ENCODE data around the gene MS4A10. TPM values are rescaled to one million over a fixed set of nuclear protein-coding genes. Genes with fewer than 3 reads are reported as not detected.

The MS4A10 gene
- total and polyA plus RNA-seq, 2 of the 8 experiments (the other 6 are each of a cell fraction or from before 2014, with no cell fraction given): not detected

DNA sequence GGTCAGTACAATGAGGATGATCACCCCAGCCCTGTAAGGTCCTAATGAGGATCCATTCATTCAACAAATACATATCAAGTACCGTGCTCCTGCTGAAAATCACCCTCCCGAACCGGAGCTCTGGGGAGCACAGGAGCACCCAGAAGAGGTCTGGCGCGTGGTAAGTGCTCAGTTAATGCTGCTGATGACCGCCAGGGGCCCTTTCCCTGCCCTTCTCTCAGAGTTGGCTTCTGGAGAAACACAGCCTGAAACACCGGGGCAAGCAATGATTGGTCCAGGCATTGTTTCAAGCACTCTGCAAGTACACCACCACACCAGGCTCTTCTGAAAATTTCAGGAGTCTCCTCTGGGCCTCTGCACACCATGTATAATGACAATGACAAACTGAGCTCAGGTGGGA lies 53.0 kb downstream of the MS4A10 start:
- Histone ChIP-seq H3K27me3 (replicated peaks in 1 of 4; ENCODE audit: control insufficient read depth in 3 of 4, extremely low read depth in 1 of 4, insufficient read depth in 3 of 4, low read length in 3 of 4) (no peaks in the 10 kb centered on the region; a peak in 1 of 7 replicates), H4K5ac (ENCODE audit: insufficient read length, low read depth, low read length) (no peak overlapping the region), H3K4ac (replicated peaks; ENCODE audit: insufficient read length, low read depth, low read length) (no peak overlapping the region), H3K36me3 (ENCODE audit: control insufficient read depth in 2 of 4, insufficient read depth in 4 of 4, low read length in 3 of 4) (no peaks in the 10 kb centered on the region), H3K79me1 (ENCODE audit: low read depth, low read length) (no peaks in the 10 kb centered on the region; the same call in 1 of the 2 replicates), H4K91ac (replicated peaks; ENCODE audit: insufficient read length, low read length) (no peak overlapping the region), H2BK20ac (ENCODE audit: low read length) (no peak overlapping the region), H3K56ac (replicated peaks; ENCODE audit: insufficient read length, low read depth, low read length) (no peak overlapping the region), H3K9ac (replicated peaks in 1 of 4; ENCODE audit: extremely low read depth in 1 of 4, low read depth in 3 of 4, low read length in 3 of 4) (no peak overlapping the region), H3K23me2 (ENCODE audit: low read depth, low read length) (peaks cover 8% of the 10 kb centered on the region; the same call in 1 of the 2 replicates), H3K4me3 (ENCODE audit: extremely low read depth in 1 of 4, insufficient read depth in 2 of 4, low read depth in 3 of 4, low read length in 4 of 4) (no peak overlapping the region), H2BK12ac (ENCODE audit: low read depth, low read length) (no peak overlapping the region), H3K4me1 (replicated peaks in 1 of 4; ENCODE audit: control insufficient read depth in 3 of 4, insufficient read depth in 4 of 4, low read length in 3 of 4) (peaks cover 0 to 7% (median 4%) of the 10 kb centered on the region in 4 experiments; a peak in 6 of 7 replicates), H2BK120ac (replicated peaks; ENCODE audit: low read depth, low read length) (no peak overlapping the region), H2AFZ (ENCODE audit: low read length) (peak overlapping the region; percentile 82; the same call in 1 of the 2 replicates), H4K8ac (ENCODE audit: extremely low read depth, insufficient read depth, low read length) (0 out of 2 replicates have a peak overlapping the region, but pooled peaks have one; percentile 1), H3K9me3 (ENCODE audit: insufficient read depth in 2 of 2, low read depth in 1 of 2, low read length in 1 of 2) (no peaks in the 10 kb centered on the region), H3K4me2 (ENCODE audit: insufficient read depth in 1 of 2, low read depth in 2 of 2, low read length in 2 of 2) (no peak overlapping the region), H2BK15ac (ENCODE audit: low read length) (no peak overlapping the region), H3K18ac (ENCODE audit: extremely low read depth, low read length) (no peak overlapping the region), H2AK5ac (ENCODE audit: low read depth, low read length) (no peak overlapping the region), H3K23ac (ENCODE audit: insufficient read length) (no peak overlapping the region), H2BK5ac (ENCODE audit: low read depth, low read length) (no peak overlapping the region), H3K27ac (ENCODE audit: low read depth, low read length) (no peak overlapping the region), H3K14ac (ENCODE audit: insufficient read length) (no peak overlapping the region), H3K79me2 (ENCODE audit: control insufficient read depth in 1 of 2, insufficient read depth in 2 of 2, low read length in 2 of 2) (peaks cover 6 to 12% of the 10 kb centered on the region in 2 experiments), H4K20me1 (replicated peaks in 1 of 2; ENCODE audit: control insufficient read depth in 1 of 2, insufficient read depth in 2 of 2, low read length in 2 of 2) (no peaks in the 10 kb centered on the region)
- WGBS, 2 experiments (ENCODE audit: extremely low coverage in 1 of 2, insufficient coverage in 1 of 2, insufficient read length in 1 of 2, insufficient replicate concordance in 2 of 2, low coverage in 1 of 2, low lambda C conversion rate in 2 of 2, missing lambda C conversion rate in 1 of 2): 72% methylated on average over 6 of the region's 7 CpGs; no CpG with 5 or more reads in 1 of the 2 experiments
- POLR2A ChIA-PET (ENCODE audit: partially characterized antibody): interaction anchor here (1.2 to 7.3 kb wide), 3 partner anchors 15 to 57 kb away, joined by 4 to 54 read pairs (median 5); partner anchors contain the start of gene PTGDR2
- TF ChIP-seq RAD21 (IDR thresholded peaks at IDR 0.05 in 1 of 2, conservative IDR thresholded peaks at IDR 0.05 in 1 of 2; ENCODE audit: low read depth in 2 of 2, low read length in 2 of 2) (peak; percentile 20 to 52; a peak in 3 of 4 replicates), TEAD4 (IDR thresholded peaks at IDR 0.05; ENCODE audit: low read depth, low read length) (no peak), SRF (IDR thresholded peaks at IDR 0.05; ENCODE audit: low read depth, low read length) (no peak)
- TF ChIP-seq, protein P1, sequence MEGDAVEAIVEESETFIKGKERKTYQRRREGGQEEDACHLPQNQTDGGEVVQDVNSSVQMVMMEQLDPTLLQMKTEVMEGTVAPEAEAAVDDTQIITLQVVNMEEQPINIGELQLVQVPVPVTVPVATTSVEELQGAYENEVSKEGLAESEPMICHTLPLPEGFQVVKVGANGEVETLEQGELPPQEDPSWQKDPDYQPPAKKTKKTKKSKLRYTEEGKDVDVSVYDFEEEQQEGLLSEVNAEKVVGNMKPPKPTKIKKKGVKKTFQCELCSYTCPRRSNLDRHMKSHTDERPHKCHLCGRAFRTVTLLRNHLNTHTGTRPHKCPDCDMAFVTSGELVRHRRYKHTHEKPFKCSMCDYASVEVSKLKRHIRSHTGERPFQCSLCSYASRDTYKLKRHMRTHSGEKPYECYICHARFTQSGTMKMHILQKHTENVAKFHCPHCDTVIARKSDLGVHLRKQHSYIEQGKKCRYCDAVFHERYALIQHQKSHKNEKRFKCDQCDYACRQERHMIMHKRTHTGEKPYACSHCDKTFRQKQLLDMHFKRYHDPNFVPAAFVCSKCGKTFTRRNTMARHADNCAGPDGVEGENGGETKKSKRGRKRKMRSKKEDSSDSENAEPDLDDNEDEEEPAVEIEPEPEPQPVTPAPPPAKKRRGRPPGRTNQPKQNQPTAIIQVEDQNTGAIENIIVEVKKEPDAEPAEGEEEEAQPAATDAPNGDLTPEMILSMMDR (IDR thresholded peaks at IDR 0.05; ENCODE audit: control extremely low read depth in 1 of 3, insufficient read depth in 1 of 3, low read depth in 1 of 3, low read length in 3 of 3): peak; percentile 58 to 76 (median 60)
- TF ChIP-seq, protein P2, sequence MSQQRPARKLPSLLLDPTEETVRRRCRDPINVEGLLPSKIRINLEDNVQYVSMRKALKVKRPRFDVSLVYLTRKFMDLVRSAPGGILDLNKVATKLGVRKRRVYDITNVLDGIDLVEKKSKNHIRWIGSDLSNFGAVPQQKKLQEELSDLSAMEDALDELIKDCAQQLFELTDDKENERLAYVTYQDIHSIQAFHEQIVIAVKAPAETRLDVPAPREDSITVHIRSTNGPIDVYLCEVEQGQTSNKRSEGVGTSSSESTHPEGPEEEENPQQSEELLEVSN (IDR thresholded peaks at IDR 0.05): no peak
- no peak for DNase-seq (ENCODE audit: low read depth in 1 of 2, low spot score in 2 of 2)
- FAIRE-seq: no peak
- CTCF ChIA-PET (ENCODE audit: partially characterized antibody): interaction anchor here (0.6 to 18.0 kb wide), 26 partner anchors 8 to 349 kb away, joined by 3 to 522 read pairs (median 5); partner anchors contain the start of genes MS4A15 and PRPF19

Measured in H1 (cell line).